Astrocyte (in vitro differentiated cells and primary cell): ENCODE results near the gene ZAP70. TPM values are rescaled to one million over a fixed set of nuclear protein-coding genes. Genes with fewer than 3 reads are reported as not detected.

Source experiments
- DNase-seq: peaks from one replicate; pipeline ENCODE4 v3.0.0-alpha.2; 2010; ENCODE audit warnings: low read depth
- FAIRE-seq: peaks from 2 replicates; lab custom pipeline; 2011; peaks lifted over from hg19 to GRCh38; lab: Jason Lieb, UNC
- H2AFZ ChIP-seq: 2 replicates; pipeline ENCODE4 v1.6.0; 2012; ENCODE audit warnings: low read depth, low read length, inconsistent platforms
- H3K27ac ChIP-seq: 2 replicates; pipeline ENCODE4 v1.5.1; 2011; ENCODE audit warnings: low read depth, low read length, inconsistent platforms
- H3K27me3 ChIP-seq: 2 replicates; pipeline ENCODE4 v1.6.0; 2011; ENCODE audit warnings: low read length, inconsistent platforms; ENCODE audit not compliant: insufficient read depth
- H3K36me3 ChIP-seq: 2 replicates; pipeline ENCODE4 v1.5.1; 2011; ENCODE audit warnings: low read length, inconsistent platforms; ENCODE audit not compliant: insufficient read depth
- H3K4me1 ChIP-seq: 2 replicates; pipeline ENCODE4 v1.5.1; 2011; ENCODE audit warnings: low read length, inconsistent platforms; ENCODE audit not compliant: insufficient read depth
- H3K4me2 ChIP-seq: 2 replicates; pipeline ENCODE4 v1.6.0; 2012; ENCODE audit warnings: low read length, inconsistent platforms
- H3K4me3 ChIP-seq: 2 replicates; pipeline ENCODE4 v1.5.1; 2011; ENCODE audit warnings: low read depth, mild to moderate bottlenecking, low read length, inconsistent platforms; ENCODE audit not compliant: insufficient read depth
- H3K79me2 ChIP-seq: 2 replicates; pipeline ENCODE4 v1.6.0; 2012; ENCODE audit warnings: mild to moderate bottlenecking, low read length, inconsistent platforms; ENCODE audit not compliant: insufficient read depth
- H3K9ac ChIP-seq: 2 replicates; pipeline ENCODE4 v1.6.0; 2012; ENCODE audit warnings: mild to moderate bottlenecking, low read length, inconsistent platforms
- H3K9me3 ChIP-seq: 2 replicates; pipeline ENCODE4 v1.5.1; 2012; ENCODE audit warnings: low read depth, mild to moderate bottlenecking, low read length, inconsistent platforms; ENCODE audit not compliant: insufficient read depth
- H4K20me1 ChIP-seq: 2 replicates; pipeline ENCODE4 v1.6.0; 2012; ENCODE audit warnings: low read length, inconsistent platforms; ENCODE audit not compliant: insufficient read depth
- H3K27ac Mint-ChIP-seq: one replicate; pipeline ENCODE4 v1.8.0; 2021; ENCODE audit warnings: mild to moderate bottlenecking, mixed read lengths; ENCODE audit not compliant: unreplicated experiment
- H3K27me3 Mint-ChIP-seq: one replicate; pipeline ENCODE4 v1.8.0; 2021; ENCODE audit warnings: low read depth, mixed read lengths; ENCODE audit not compliant: unreplicated experiment
- H3K36me3 Mint-ChIP-seq: one replicate; pipeline ENCODE4 v1.8.0; 2021; ENCODE audit warnings: low read depth, mixed read lengths; ENCODE audit not compliant: unreplicated experiment
- H3K4me1 Mint-ChIP-seq: one replicate; pipeline ENCODE4 v1.8.0; 2021; ENCODE audit warnings: low read depth, mixed read lengths; ENCODE audit not compliant: unreplicated experiment
- H3K4me3 Mint-ChIP-seq: one replicate; pipeline ENCODE4 v1.8.0; 2021; ENCODE audit warnings: mild to moderate bottlenecking, moderate library complexity, mixed read lengths; ENCODE audit not compliant: unreplicated experiment
- H3K9me3 Mint-ChIP-seq: one replicate; pipeline ENCODE4 v1.8.0; 2021; ENCODE audit warnings: mild to moderate bottlenecking, mixed read lengths; ENCODE audit not compliant: unreplicated experiment
- EZH2 ChIP-seq: IDR thresholded peaks from 2 replicates; pipeline ENCODE4 v1.6.1; 2012; ENCODE audit warnings: mild to moderate bottlenecking, low read length, inconsistent platforms; ENCODE audit not compliant: insufficient read depth
- total RNA-seq: library from RNA; stranded (reverse); gene quantifications from 2 replicates; pipeline ENCODE4 v1.2.1, GENCODE V29; 2021
- TF ChIP-seq, protein P1 (sequence below): IDR thresholded peaks from 2 replicates; pipeline ENCODE4 v1.5.1; 2011; ENCODE audit warnings: low read depth, mild to moderate bottlenecking, inconsistent platforms, low read length, moderate library complexity; ENCODE audit not compliant: insufficient read depth

The ZAP70 gene
- total RNA-seq, 1 donor from 2014 or later, result 0.73 TPM

DNA sequence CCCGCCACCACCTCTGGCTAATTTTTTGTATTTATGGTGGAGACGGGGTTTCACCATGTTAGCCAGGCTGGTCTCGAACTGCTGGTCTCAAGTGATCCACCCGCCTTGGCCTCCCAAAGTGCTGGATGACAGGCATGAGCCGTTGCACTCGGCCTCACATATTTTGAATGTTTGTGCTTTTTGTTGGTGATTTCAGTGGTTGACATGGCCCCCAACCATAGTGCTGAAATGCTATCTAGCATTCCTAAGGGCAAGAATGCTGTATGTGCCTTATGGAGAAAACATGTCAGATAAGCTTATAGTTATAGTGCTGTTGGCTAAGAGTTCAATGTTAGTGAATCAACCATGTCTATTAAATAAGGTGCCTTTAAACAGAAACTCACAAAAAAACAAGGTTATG lies 8.9 kb downstream of the ZAP70 start:
- Histone ChIP-seq H3K79me2 (no peaks in the 10 kb centered on the region), H3K4me2 (no peak overlapping the region), H3K27ac (no peak overlapping the region), H4K20me1 (no peaks in the 10 kb centered on the region), H3K9me3 (no peaks in the 10 kb centered on the region), H3K4me1 (no peaks in the 10 kb centered on the region), H3K27me3 (peaks cover 2% of the 10 kb centered on the region), H2AFZ (no peak overlapping the region), H3K4me3 (no peak overlapping the region), H3K36me3 (no peaks in the 10 kb centered on the region), H3K9ac (no peak overlapping the region)
- no peak for FAIRE-seq
- H3K9me3 Mint-ChIP-seq, result peaks cover 5% of the 10 kb centered on the region
- TF ChIP-seq EZH2, result no peak
- TF ChIP-seq, protein P1, sequence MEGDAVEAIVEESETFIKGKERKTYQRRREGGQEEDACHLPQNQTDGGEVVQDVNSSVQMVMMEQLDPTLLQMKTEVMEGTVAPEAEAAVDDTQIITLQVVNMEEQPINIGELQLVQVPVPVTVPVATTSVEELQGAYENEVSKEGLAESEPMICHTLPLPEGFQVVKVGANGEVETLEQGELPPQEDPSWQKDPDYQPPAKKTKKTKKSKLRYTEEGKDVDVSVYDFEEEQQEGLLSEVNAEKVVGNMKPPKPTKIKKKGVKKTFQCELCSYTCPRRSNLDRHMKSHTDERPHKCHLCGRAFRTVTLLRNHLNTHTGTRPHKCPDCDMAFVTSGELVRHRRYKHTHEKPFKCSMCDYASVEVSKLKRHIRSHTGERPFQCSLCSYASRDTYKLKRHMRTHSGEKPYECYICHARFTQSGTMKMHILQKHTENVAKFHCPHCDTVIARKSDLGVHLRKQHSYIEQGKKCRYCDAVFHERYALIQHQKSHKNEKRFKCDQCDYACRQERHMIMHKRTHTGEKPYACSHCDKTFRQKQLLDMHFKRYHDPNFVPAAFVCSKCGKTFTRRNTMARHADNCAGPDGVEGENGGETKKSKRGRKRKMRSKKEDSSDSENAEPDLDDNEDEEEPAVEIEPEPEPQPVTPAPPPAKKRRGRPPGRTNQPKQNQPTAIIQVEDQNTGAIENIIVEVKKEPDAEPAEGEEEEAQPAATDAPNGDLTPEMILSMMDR, result no peak
- DNase-seq, result no peak
- H3K27ac Mint-ChIP-seq, result no peak overlapping the region
- peaks cover 4% of the 10 kb centered on the region for H3K36me3 Mint-ChIP-seq
- H3K4me3 Mint-ChIP-seq, result no peak overlapping the region
- no peaks in the 10 kb centered on the region for H3K4me1 Mint-ChIP-seq
- peaks cover 30% of the 10 kb centered on the region for H3K27me3 Mint-ChIP-seq

DNA sequence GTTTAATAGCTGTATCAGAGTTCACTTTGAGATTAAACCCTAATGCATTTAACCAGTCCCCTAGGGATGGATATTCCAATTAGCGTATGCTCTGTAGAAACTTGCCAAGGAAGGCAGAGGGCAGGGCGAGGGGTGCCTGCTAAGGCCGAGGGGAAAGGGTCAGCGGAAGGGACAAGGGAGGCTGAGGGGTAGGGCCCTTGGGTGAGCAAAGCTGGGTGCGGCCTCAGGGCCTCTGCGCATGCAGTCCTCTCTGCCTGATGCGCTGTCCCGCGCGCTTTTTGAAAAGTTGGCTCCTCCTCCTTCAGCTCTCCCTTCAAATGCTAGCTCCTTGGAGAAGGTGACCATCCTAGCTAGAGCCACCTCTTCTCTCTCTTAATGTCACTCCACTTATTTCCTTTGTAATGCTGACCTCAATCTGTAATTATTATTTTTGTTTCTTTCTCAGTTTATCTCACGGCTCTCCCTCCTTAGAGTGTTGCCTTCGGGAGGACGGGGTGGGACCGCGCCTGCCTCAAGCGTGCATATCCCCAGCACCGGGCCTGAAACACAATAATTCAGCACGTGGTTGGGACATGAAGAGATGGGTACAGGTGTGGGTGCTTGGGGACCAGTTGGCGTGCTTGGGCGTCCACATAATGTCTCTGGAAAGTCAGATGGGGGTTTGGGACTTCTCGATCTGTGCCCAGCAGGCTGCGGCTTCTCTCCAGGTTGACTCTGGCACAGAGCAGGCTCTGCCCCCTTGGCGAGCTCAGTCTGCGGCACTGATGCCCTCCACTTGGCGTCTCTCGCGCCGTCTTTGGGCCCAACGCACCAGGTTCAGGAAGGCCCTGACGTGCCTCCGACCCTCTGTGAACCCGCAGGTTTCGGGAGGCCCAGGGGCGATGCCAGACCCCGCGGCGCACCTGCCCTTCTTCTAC lies 10.0 kb downstream of the ZAP70 start:
- no peaks in the 10 kb centered on the region for H3K4me1 ChIP-seq
- H3K4me2 ChIP-seq, result no peak overlapping the region
- peaks cover 3% of the 10 kb centered on the region for H3K4me1 Mint-ChIP-seq
- no peak overlapping the region for H3K4me3 Mint-ChIP-seq
- peaks cover 7% of the 10 kb centered on the region for H3K36me3 Mint-ChIP-seq
- H3K27me3 ChIP-seq, result peaks cover 2% of the 10 kb centered on the region
- FAIRE-seq, result no peak
- no peak for DNase-seq
- H3K9me3 Mint-ChIP-seq, result peaks cover 12% of the 10 kb centered on the region
- TF ChIP-seq, protein P1, result no peak
- TF ChIP-seq EZH2, result no peak
- H3K9me3 ChIP-seq, result no peaks in the 10 kb centered on the region
- H3K27ac Mint-ChIP-seq, result no peak overlapping the region
- H3K9ac ChIP-seq, result no peak overlapping the region
- no peak overlapping the region for H3K27ac ChIP-seq
- no peaks in the 10 kb centered on the region for H3K36me3 ChIP-seq
- no peak overlapping the region for H3K4me3 ChIP-seq
- no peaks in the 10 kb centered on the region for H3K79me2 ChIP-seq
- peak overlapping the region; percentile 4 for H2AFZ ChIP-seq
- no peaks in the 10 kb centered on the region for H4K20me1 ChIP-seq
- peaks cover 29% of the 10 kb centered on the region for H3K27me3 Mint-ChIP-seq

DNA sequence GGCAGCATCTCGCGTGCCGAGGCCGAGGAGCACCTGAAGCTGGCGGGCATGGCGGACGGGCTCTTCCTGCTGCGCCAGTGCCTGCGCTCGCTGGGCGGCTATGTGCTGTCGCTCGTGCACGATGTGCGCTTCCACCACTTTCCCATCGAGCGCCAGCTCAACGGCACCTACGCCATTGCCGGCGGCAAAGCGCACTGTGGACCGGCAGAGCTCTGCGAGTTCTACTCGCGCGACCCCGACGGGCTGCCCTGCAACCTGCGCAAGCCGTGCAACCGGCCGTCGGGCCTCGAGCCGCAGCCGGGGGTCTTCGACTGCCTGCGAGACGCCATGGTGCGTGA lies 10.7 kb downstream of the ZAP70 start:
- Histone ChIP-seq H2AFZ (peak overlapping the region; percentile 4), H3K9me3 (no peaks in the 10 kb centered on the region), H3K27ac (no peak overlapping the region), H3K4me1 (no peaks in the 10 kb centered on the region), H3K9ac (no peak overlapping the region), H3K4me2 (no peak overlapping the region), H4K20me1 (no peaks in the 10 kb centered on the region), H3K27me3 (peaks cover 2% of the 10 kb centered on the region), H3K36me3 (no peaks in the 10 kb centered on the region), H3K4me3 (no peak overlapping the region), H3K79me2 (no peaks in the 10 kb centered on the region)
- H3K4me1 Mint-ChIP-seq, result peaks cover 3% of the 10 kb centered on the region
- DNase-seq (no peak), FAIRE-seq (no peak)
- TF ChIP-seq EZH2, result peak; percentile 25
- TF ChIP-seq, protein P1, result no peak
- H3K27ac Mint-ChIP-seq, result no peak overlapping the region
- peaks cover 23% of the 10 kb centered on the region for H3K27me3 Mint-ChIP-seq
- H3K4me3 Mint-ChIP-seq, result no peak overlapping the region
- peaks cover 7% of the 10 kb centered on the region for H3K36me3 Mint-ChIP-seq
- peaks cover 12% of the 10 kb centered on the region for H3K9me3 Mint-ChIP-seq
